CD4-positive, CD25-positive, alpha-beta regulatory T cell (primary cell): ENCODE results near the gene SERAC1. TPM values are rescaled to one million over a fixed set of nuclear protein-coding genes. Genes with fewer than 3 reads are reported as not detected.
A peak's percentile ranks its signal among the peaks of the same experiment; 100 is the strongest.

Experiments
- ATAC-seq, 2 donors: fragments of 150-1000 bp; cut with Tn5 transposase; one replicate each; pipeline ENCODE4 v1.10.0; 2021; ENCODE audit warnings: low read depth in 2 of 2, moderate number of reproducible peaks in 2 of 2, moderate library complexity in 1 of 2
- DNase-seq, 3 donors: peaks; one replicate each; pipeline versions ENCODE4 v3.0.0 to v3.0.0-alpha.2; 2012 to 2022; ENCODE audit warnings: mixed read lengths in 1 of 3
- H3K27ac ChIP-seq: one replicate; pipeline ENCODE4 v1.7.0; 2013; ENCODE audit warnings: mild to moderate bottlenecking, low read length; ENCODE audit not compliant: insufficient read depth, poor library complexity, severe bottlenecking
- H3K27me3 ChIP-seq: one replicate; pipeline ENCODE4 v1.7.0; 2013; ENCODE audit warnings: low read length; ENCODE audit not compliant: control insufficient read depth, insufficient read depth
- H3K36me3 ChIP-seq: one replicate; pipeline ENCODE4 v1.7.0; 2013; ENCODE audit warnings: mild to moderate bottlenecking, low read length, moderate library complexity; ENCODE audit not compliant: control insufficient read depth, insufficient read depth
- H3K4me1 ChIP-seq: 2 replicates; pipeline ENCODE4 v1.7.0; 2013; ENCODE audit warnings: mild to moderate bottlenecking, low read length; ENCODE audit not compliant: insufficient read depth, control insufficient read depth, poor library complexity, severe bottlenecking
- H3K4me3 ChIP-seq: one replicate; pipeline ENCODE4 v1.7.0; 2013; ENCODE audit warnings: low read depth, mild to moderate bottlenecking, low read length, moderate library complexity
- H3K9me3 ChIP-seq, 2 experiments: 1 replicate in 1 of 2; 2 replicates in 1 of 2; pipeline ENCODE4 v1.7.0; 2013; ENCODE audit warnings: low read length in 2 of 2, mild to moderate bottlenecking in 1 of 2, moderate library complexity in 1 of 2; ENCODE audit not compliant: control insufficient read depth in 2 of 2
- H3K27ac Mint-ChIP-seq, 3 donors: one replicate each; pipeline ENCODE4 v1.8.0; 2020 to 2022; ENCODE audit warnings: mild to moderate bottlenecking in 3 of 3, mixed read lengths in 3 of 3, moderate library complexity in 2 of 3
- H3K27me3 Mint-ChIP-seq: one replicate; pipeline ENCODE4 v1.8.0; 2022; ENCODE audit warnings: mild to moderate bottlenecking, mixed read lengths
- H3K36me3 Mint-ChIP-seq: one replicate; pipeline ENCODE4 v1.8.0; 2020; ENCODE audit warnings: mixed read lengths
- H3K4me1 Mint-ChIP-seq, 4 donors: one replicate each; pipeline ENCODE4 v1.8.0; 2020 to 2022; ENCODE audit warnings: mixed read lengths in 4 of 4, mild to moderate bottlenecking in 1 of 4
- H3K4me3 Mint-ChIP-seq, 4 donors: one replicate each; pipeline ENCODE4 v1.8.0; 2020 to 2022; ENCODE audit warnings: mild to moderate bottlenecking in 4 of 4, mixed read lengths in 4 of 4, moderate library complexity in 3 of 4
- H3K9me3 Mint-ChIP-seq, 7 donors: one replicate each; pipeline ENCODE4 v1.8.0; 2020 to 2022; ENCODE audit warnings: mixed read lengths in 7 of 7, mild to moderate bottlenecking in 3 of 7, moderate library complexity in 2 of 7
- polyA plus RNA-seq, 4 donors: library from polyadenylated mRNA; unstranded; fragments of 300-500 nt; fragmentation: Illumina TruSeq; gene quantifications; one replicate each; pipeline ENCODE4 v1.2.3, GENCODE V29; 2021
- total RNA-seq: library from RNA; stranded (reverse); gene quantifications from one replicate; pipeline ENCODE4 v1.2.3, GENCODE V29; 2022

SERAC1 gene
- total and polyA plus RNA-seq, 5 donors from 2014 or later, result 1.3 to 4.8 (median 2.7) TPM

GRCh38 chr6:158206740-158207421 lies 38.8 kb upstream of the SERAC1 start:
- H3K27ac Mint-ChIP-seq, result peak overlapping the region; percentile 2 to 94 (median 33)

GRCh38 chr6:158205169-158205944 lies 37.3 kb upstream of the SERAC1 start:
- H3K4me1 ChIP-seq, result peaks cover 13% of the 10 kb centered on the region
- Mint-ChIP-seq H3K4me3 (no peak overlapping the region), H3K9me3 (no peaks in the 10 kb centered on the region), H3K4me1 (peaks cover 10 to 21% (median 14%) of the 10 kb centered on the region in 4 donors), H3K27ac (no peak overlapping the region), H3K36me3 (no peaks in the 10 kb centered on the region), H3K27me3 (no peaks in the 10 kb centered on the region)
- no peak overlapping the region for H3K4me3 ChIP-seq
- H3K9me3 ChIP-seq, result no peaks in the 10 kb centered on the region
- ATAC-seq (no peak), DNase-seq (peak in 1 of 3 donors; percentile 26)
- no peak overlapping the region for H3K27ac ChIP-seq
- no peaks in the 10 kb centered on the region for H3K27me3 ChIP-seq
- no peaks in the 10 kb centered on the region for H3K36me3 ChIP-seq

More at GRCh38 chr6:158206740-158207421, 38.8 kb upstream of the SERAC1 start:
- Mint-ChIP-seq H3K4me1 (peaks cover 10 to 25% (median 14%) of the 10 kb centered on the region in 4 donors), H3K27me3 (no peaks in the 10 kb centered on the region), H3K4me3 (no peak overlapping the region), H3K9me3 (no peaks in the 10 kb centered on the region), H3K36me3 (no peaks in the 10 kb centered on the region)
- DNase-seq, result no peak
- H3K36me3 ChIP-seq, result no peaks in the 10 kb centered on the region
- no peak overlapping the region for H3K27ac ChIP-seq
- no peaks in the 10 kb centered on the region for H3K27me3 ChIP-seq
- no peaks in the 10 kb centered on the region for H3K9me3 ChIP-seq
- peaks cover 13% of the 10 kb centered on the region for H3K4me1 ChIP-seq
- peak in 1 of 2 donors; percentile 13 for ATAC-seq
- H3K4me3 ChIP-seq, result peak overlapping the region; percentile 68

GRCh38 chr6:158198461-158198860 lies 30.4 kb upstream of the SERAC1 start:
- Mint-ChIP-seq H3K36me3 (peaks cover 5% of the 10 kb centered on the region), H3K4me3 (no peak overlapping the region), H3K27ac (no peak overlapping the region), H3K9me3 (no peaks in the 10 kb centered on the region), H3K27me3 (no peaks in the 10 kb centered on the region), H3K4me1 (peaks cover 0 to 4% (median 0%) of the 10 kb centered on the region in 4 donors)
- DNase-seq (no peak), ATAC-seq (no peak)
- no peaks in the 10 kb centered on the region for H3K4me1 ChIP-seq
- no peaks in the 10 kb centered on the region for H3K27me3 ChIP-seq
- H3K9me3 ChIP-seq, result no peaks in the 10 kb centered on the region
- no peak overlapping the region for H3K27ac ChIP-seq
- no peak overlapping the region for H3K4me3 ChIP-seq
- H3K36me3 ChIP-seq, result no peaks in the 10 kb centered on the region

GRCh38 chr6:158194487-158195280 lies 26.6 kb upstream of the SERAC1 start:
- Histone ChIP-seq H3K36me3 (peaks cover 13% of the 10 kb centered on the region), H3K9me3 (no peaks in the 10 kb centered on the region), H3K27me3 (no peaks in the 10 kb centered on the region), H3K4me1 (no peaks in the 10 kb centered on the region), H3K4me3 (no peak overlapping the region), H3K27ac (no peak overlapping the region)
- Mint-ChIP-seq H3K27me3 (no peaks in the 10 kb centered on the region), H3K4me1 (peaks cover 0 to 4% (median 0%) of the 10 kb centered on the region in 4 donors), H3K36me3 (peaks cover 20% of the 10 kb centered on the region), H3K27ac (no peak overlapping the region), H3K9me3 (no peaks in the 10 kb centered on the region), H3K4me3 (no peak overlapping the region)
- DNase-seq (no peak), ATAC-seq (no peak)

GRCh38 chr6:158191761-158192160 lies 23.7 kb upstream of the SERAC1 start:
- H3K9me3 Mint-ChIP-seq, result no peaks in the 10 kb centered on the region
- H3K4me1 Mint-ChIP-seq, result peaks cover 0 to 4% (median 0%) of the 10 kb centered on the region in 4 donors
- H3K36me3 ChIP-seq, result peaks cover 20% of the 10 kb centered on the region
- H3K4me3 Mint-ChIP-seq, result no peak overlapping the region
- ATAC-seq, result no peak
- peak overlapping the region in 1 of 3 donors; percentile 10 for H3K27ac Mint-ChIP-seq
- H3K4me3 ChIP-seq, result no peak overlapping the region
- no peaks in the 10 kb centered on the region for H3K4me1 ChIP-seq
- H3K9me3 ChIP-seq, result no peaks in the 10 kb centered on the region
- no peaks in the 10 kb centered on the region for H3K27me3 ChIP-seq
- no peaks in the 10 kb centered on the region for H3K27me3 Mint-ChIP-seq
- no peak for DNase-seq
- peaks cover 26% of the 10 kb centered on the region for H3K36me3 Mint-ChIP-seq
- H3K27ac ChIP-seq, result no peak overlapping the region

- H3K4me1 Mint-ChIP-seq, result peaks cover 0 to 4% (median 0%) of the 10 kb centered on the region in 4 donors
- H3K36me3 Mint-ChIP-seq, result peaks cover 30% of the 10 kb centered on the region
- Histone ChIP-seq H3K9me3 (no peaks in the 10 kb centered on the region), H3K4me3 (no peak overlapping the region), H3K4me1 (no peaks in the 10 kb centered on the region), H3K27ac (no peak overlapping the region), H3K27me3 (no peaks in the 10 kb centered on the region), H3K36me3 (peaks cover 21% of the 10 kb centered on the region)
- no peaks in the 10 kb centered on the region for H3K27me3 Mint-ChIP-seq
- DNase-seq (no peak), ATAC-seq (no peak)
- H3K9me3 Mint-ChIP-seq, result no peaks in the 10 kb centered on the region
- no peak overlapping the region for H3K4me3 Mint-ChIP-seq
- H3K27ac Mint-ChIP-seq, result peak overlapping the region in 1 of 3 donors; percentile 27
Observed at GRCh38 chr6:158191032-158191431, 23.0 kb upstream of the SERAC1 start.

GRCh38 chr6:158188591-158188990 lies 20.5 kb upstream of the SERAC1 start:
- H3K27me3 ChIP-seq, result no peaks in the 10 kb centered on the region
- no peaks in the 10 kb centered on the region for H3K27me3 Mint-ChIP-seq
- no peaks in the 10 kb centered on the region for H3K9me3 ChIP-seq
- peaks cover 0 to 8% (median 5%) of the 10 kb centered on the region in 4 donors for H3K4me1 Mint-ChIP-seq
- H3K36me3 ChIP-seq, result peaks cover 21% of the 10 kb centered on the region
- H3K27ac Mint-ChIP-seq, result no peak overlapping the region
- no peak overlapping the region for H3K4me3 ChIP-seq
- H3K4me1 ChIP-seq, result no peaks in the 10 kb centered on the region
- ATAC-seq (no peak), DNase-seq (no peak)
- no peak overlapping the region for H3K27ac ChIP-seq
- H3K36me3 Mint-ChIP-seq, result peaks cover 30% of the 10 kb centered on the region
- no peak overlapping the region for H3K4me3 Mint-ChIP-seq
- no peaks in the 10 kb centered on the region for H3K9me3 Mint-ChIP-seq
